HG03575 (cell line): ENCODE measurements around the gene LEF1.
A peak's percentile ranks its signal among the peaks of the same experiment; 100 is the strongest.
"Not testable (repeated sequence)": the region's sequence is repeated elsewhere in the genome, so short reads cannot be mapped to it uniquely, and the experiment has no call there.

Experiments
- ATAC-seq: cut with Tn5 transposase; IDR thresholded peaks from one replicate; pipeline ENCODE4 v1.9.1; 2021; ENCODE audit not compliant: unreplicated experiment, insufficient number of reproducible peaks, low FRiP score; ENCODE audit errors: extremely low read depth

Gene LEF1

DNA sequence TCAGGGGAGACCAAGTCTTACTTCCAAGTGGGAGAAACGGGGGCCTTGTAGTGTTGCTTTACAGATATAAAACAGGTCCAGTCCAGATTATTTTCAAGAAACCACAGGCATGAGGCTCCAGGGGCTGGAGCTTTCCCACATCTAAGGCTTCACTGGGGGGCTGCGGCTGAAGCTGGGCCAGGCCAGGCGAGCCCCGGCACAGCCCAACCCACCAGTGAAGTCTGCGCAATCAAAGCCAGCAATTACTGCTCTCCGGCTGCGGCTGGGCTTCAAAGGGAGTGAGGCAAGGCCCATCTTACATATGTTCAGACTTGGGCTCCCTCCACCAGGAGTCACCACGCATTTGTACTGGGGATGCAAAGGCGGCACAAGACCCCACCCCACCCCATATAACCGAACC lies 117.4 kb downstream of the LEF1 start:
- no peak for ATAC-seq

DNA sequence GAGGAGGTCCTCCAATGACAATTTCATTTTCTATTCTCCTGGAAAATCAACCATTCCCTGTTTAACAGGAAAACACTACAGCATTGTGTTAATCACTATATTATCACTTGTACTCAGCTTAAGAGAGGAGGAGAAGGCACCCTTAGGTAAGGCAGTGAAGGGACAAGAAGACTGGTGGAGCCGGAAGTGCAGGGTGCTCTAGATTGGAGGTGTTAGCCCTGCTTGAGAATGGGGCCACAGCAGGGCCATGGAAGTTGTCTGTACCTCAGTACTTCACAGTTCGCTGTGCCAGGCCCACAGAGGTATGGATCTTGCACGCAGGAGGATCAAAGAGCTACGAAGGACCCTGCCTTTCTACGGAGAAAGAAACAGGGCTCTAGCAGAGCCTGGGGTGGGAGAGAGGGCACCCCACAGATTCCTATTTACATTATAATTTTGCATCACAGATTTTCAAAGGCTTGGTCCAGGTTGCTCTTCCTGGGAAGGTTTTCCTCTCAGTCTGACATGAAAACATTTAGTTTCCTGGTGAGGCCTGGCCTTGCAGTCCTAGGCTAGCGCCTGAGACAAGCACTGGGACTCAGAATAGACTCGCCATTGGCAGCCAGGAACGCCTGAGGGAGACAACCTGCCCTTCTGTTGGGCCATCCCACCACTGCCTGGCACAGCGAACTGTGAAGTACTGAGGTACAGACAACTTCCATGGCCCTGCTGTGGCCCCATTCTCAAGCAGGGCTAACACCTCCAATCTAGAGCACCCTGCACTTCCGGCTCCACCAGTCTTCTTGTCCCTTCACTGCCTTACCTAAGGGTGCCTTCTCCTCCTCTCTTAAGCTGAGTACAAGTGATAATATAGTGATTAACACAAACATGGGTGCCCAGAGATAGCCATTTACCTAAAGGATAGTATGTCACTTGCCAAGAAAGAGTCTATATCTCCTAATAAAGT lies 118.3 kb downstream of the LEF1 start:
- not testable (repeated sequence) for ATAC-seq

DNA sequence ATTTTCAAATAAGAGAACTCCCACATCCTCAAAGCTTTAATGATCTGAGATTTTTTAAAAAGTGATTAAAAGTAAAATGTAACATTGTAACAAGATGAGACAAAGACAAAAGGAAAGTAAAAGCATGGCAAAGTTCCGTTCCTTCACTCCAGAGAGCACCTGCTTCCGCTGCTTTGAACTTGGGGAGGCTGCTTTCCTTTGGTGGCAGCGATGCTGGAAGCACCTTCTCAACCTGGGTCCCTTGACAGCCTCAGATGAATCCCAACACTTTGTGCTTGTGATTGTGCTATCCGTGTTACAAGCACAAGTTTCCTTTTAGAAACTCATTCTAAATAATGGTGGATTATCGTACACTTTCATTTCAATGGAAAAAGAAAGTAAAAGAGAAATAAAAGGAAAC lies 119.3 kb downstream of the LEF1 start:
- no peak for ATAC-seq

DNA sequence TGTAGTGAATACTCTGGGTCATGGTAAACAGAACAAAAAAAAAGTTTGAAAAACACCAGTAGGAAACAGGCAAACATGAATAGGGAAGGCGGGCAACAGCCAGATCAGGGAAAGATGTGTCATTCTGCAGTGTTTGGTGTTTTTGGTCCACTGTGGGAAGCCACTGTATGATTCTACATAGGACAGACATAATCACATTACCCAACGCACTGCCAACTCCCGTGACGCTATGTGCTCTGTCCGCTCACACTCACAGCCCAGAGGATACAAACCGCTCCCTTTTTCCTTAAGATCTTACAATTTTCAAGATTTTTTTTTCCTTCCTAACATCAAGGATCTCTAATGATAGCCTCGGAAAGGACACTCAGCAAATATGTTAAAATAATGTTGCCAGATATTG lies 119.7 kb downstream of the LEF1 start:
- no peak for ATAC-seq

DNA sequence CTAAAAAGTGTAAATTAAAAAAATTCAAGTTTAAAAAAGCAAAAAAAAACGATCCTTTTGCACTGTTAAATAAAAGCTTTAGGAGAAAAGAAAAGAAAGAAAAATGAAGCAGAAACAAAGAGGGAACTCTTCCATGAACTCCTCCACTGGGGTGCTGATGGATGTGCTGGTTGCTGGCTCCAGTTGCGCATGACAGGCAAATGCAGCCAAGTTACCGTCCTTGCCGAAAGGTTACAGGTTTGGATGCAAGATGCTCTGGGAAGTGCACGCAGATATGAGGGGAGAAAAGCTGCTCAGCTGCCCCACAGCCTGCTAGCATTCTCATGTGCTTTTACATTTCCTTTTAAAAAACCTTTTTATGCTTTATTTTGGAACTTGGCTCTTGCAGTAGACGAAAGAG lies 120.6 kb downstream of the LEF1 start:
- ATAC-seq, result no peak

DNA sequence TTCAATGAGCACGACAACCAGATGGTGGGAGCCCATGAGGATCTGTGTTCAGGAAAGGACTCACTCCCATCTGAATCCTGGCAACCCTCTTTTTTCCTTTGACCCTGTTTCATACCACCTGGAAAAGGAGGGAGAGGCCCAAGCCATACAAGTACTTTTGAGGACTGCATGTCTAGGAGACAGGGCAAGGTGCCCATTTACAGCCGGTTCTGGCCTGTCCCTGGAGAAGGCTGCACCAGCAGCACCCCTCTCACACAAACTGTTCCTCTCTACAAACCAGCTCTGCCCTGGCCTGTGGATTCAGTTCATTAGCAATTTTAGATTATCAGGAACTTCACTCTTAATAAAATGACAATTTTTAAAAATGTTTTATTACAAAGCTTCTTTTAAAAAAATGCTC lies 121.5 kb downstream of the LEF1 start:
- ATAC-seq, result no peak

GRCh38 chr4:108045687-108046024 lies 123.1 kb downstream of the LEF1 start:
- no peak for ATAC-seq

GRCh38 chr4:108044951-108045686 lies 123.6 kb downstream of the LEF1 start:
- ATAC-seq, result no peak

DNA sequence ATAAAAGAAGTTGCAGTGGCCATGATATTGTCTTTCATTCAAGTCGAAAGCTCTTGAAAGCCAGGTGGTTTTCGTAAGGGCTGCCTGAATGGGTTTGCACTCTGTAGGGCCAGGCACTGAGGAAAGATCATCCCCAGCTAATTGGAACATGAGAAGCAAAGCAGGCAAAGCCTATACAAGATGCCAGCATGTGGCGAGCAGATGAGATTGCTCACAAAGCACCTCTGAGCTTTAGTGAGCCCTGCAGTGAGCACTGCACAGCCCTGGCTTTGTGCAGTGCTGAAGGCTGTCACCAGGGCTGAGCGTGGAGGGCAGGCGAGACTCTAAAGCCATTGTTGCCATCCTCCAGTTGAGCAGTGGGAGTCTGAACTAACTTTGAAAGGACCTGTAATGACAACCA lies 125.2 kb downstream of the LEF1 start:
- no peak for ATAC-seq

DNA sequence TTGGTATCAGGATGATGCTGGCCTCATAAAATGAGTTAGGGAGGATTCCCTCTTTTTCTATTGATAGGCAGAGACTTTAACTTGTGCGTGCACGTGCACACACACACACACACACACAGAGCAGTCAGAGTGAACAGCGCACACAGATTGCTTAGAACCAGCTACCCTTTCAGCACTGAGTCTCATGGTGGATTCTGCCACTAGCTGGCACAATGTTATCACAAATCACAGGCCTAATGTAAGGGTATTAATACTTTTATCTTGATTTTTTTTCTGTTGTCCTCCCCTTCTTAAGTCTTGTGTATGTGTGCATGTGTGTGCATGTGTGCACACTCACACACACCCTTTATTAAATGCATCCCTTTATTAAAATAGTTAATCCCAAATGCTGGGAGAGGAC lies 125.8 kb downstream of the LEF1 start:
- ATAC-seq, result no peak

GRCh38 chr4:108037884-108038283 lies 130.8 kb downstream of the LEF1 start:
- no peak for ATAC-seq

DNA sequence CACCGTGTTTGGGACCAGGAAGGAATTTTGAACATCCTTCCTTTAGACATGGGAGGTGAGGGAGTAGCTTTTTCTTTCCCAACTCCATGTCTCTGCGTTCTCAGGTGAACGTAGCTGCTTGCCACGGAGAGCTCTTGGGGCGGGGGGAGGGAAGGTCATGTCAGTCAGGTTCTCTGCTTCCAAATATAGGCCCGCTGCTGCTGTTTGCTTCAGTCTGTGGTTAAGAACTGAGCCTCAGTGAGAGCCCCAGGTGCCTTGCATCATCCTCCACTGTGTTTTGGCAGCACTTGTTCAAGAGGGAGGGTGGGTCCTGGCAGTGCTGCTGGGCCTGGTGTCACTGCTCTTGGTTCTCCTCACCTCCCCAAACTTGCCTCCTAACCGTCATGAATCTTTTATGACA lies 132.5 kb downstream of the LEF1 start:
- ATAC-seq, result peak; percentile 73

DNA sequence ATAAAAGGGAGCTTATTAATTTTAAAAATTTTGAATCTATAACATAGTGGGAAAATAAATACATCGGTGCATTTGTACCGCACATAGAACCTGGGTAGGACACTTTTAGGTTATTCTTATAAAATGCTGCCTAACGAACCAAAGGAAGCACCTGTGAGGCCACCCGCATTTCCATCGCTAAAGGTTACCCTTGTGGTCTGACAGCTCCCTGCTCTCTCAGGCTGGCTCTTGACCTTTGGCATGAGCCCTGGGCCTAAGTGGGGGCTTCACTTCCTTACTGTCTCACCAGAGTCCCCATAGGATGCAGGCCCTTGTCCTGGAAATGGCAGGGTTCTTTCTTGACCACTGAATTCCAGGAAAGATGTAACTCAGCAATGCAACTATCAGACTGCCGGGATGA lies 133.0 kb downstream of the LEF1 start:
- ATAC-seq, result no peak

- no peak for ATAC-seq
Observed at GRCh38 chr4:108034565-108034964, 134.2 kb downstream of the LEF1 start.

- ATAC-seq, result no peak
Observed at GRCh38 chr4:108033348-108033747, 135.4 kb downstream of the LEF1 start.

- no peak for ATAC-seq
Observed at GRCh38 chr4:108031427-108032083, 137.2 kb downstream of the LEF1 start.

DNA sequence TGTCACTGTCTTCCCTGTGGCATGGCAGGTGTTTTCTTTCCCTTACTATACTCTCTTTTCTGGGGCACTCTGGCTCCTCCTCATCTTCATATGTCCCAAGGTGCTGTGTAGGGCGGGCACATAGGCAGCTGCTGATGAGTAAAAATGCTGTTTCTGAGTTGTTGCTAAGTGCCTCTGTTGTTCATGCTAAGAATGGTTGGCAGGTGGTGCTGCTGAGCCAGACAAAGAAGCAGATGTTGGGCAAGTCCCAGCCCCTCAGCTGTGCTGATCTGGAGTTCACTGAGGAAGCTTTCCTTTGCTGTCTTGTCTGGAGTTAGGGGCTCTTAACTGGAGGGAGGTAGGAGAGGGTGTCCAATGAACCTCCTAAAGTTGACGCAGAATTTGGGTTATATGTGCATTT lies 138.4 kb downstream of the LEF1 start:
- ATAC-seq, result peak; percentile 96

DNA sequence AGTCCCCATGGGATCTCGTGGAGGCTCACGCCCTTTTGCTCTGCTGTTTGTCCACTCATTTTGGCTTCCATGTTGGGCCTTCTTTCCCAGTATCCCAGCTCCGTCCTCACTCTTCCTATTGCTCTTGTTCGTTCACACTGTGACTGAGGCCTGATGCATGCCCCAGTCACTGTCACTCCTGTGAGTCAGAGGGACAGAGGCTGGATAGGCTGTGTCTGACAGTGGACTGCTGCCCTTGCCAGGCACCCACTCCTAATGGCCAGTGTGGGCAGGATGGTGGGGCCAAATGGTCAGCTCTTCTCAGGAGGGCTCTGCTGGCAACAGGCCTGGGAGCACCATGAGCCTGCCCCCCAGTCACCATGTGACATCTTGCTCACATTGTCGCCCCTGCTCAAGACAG lies 139.0 kb downstream of the LEF1 start:
- ATAC-seq, result no peak

GRCh38 chr4:108029016-108029720 lies 139.6 kb downstream of the LEF1 start:
- no peak for ATAC-seq

DNA sequence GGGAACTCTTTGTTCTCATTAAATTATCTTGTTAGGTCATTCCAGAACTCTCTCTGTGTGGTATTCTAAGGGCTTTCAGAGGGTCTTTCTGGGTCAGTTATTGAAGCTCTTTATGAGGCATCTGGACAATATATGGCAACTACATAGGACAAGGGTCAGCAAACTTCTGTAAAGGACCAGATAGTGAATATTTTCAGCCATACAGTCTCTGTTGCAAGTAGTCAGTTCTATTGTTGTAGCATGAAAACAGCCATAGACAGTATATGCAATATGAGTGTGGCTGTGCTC lies 143.9 kb downstream of the LEF1 start:
- ATAC-seq, result no peak
